ENCODE measurements around the gene OLFML1.
"Not testable (repeated sequence)": the region's sequence is repeated elsewhere in the genome, so short reads cannot be mapped to it uniquely, and the experiment has no call there.

The OLFML1 gene

GRCh38 chr11:7501251-7501650 lies 15.9 kb downstream of the OLFML1 start:
- H3K4me3 ChIP-seq (ENCODE audit: low read length), result no peak overlapping the region
- no peak for DNase-seq (ENCODE audit: low read depth, low spot score)

- H3K4me3 ChIP-seq (ENCODE audit: low read length), result no peak overlapping the region
- no peak for DNase-seq (ENCODE audit: low read depth, low spot score)
Measured at GRCh38 chr11:7501894-7502293, 16.6 kb downstream of the OLFML1 start.

GRCh38 chr11:7506243-7506642 lies 20.9 kb downstream of the OLFML1 start:
- no peak overlapping the region for H3K4me3 ChIP-seq (ENCODE audit: low read length)
- DNase-seq (ENCODE audit: low read depth, low spot score), result no peak

GRCh38 chr11:7508087-7508486 lies 22.8 kb downstream of the OLFML1 start:
- H3K4me3 ChIP-seq (ENCODE audit: low read length), result no peak overlapping the region
- no peak for DNase-seq (ENCODE audit: low read depth, low spot score)

GRCh38 chr11:7509966-7510365 lies 24.7 kb downstream of the OLFML1 start:
- DNase-seq (ENCODE audit: low read depth, low spot score), result no peak
- no peak overlapping the region for H3K4me3 ChIP-seq (ENCODE audit: low read length)

GRCh38 chr11:7511401-7511800 lies 26.1 kb downstream of the OLFML1 start:
- H3K4me3 ChIP-seq (ENCODE audit: low read length), result no peak overlapping the region
- no peak for DNase-seq (ENCODE audit: low read depth, low spot score)

- peak overlapping the region; percentile 67 for H3K4me3 ChIP-seq (ENCODE audit: low read length)
- no peak for DNase-seq (ENCODE audit: low read depth, low spot score)
Measured at GRCh38 chr11:7512525-7513233, 27.4 kb downstream of the OLFML1 start.

GRCh38 chr11:7513234-7514098 lies 28.2 kb downstream of the OLFML1 start, which contains the start of gene PPFIBP2:
Gene PPFIBP2 (plus strand): TSS chr11:7513999. CDS start chr11:7549476, 35,477 bp downstream.
- peak; percentile 37 for DNase-seq (ENCODE audit: low read depth, low spot score)
- H3K4me3 ChIP-seq (ENCODE audit: low read length), result peak within 1 kb of the TSS; percentile 67

- peak overlapping the region; percentile 67 for H3K4me3 ChIP-seq (ENCODE audit: low read length)
- no peak for DNase-seq (ENCODE audit: low read depth, low spot score)
Measured at GRCh38 chr11:7514099-7514591, 28.8 kb downstream of the OLFML1 start.

GRCh38 chr11:7515447-7515886 lies 30.2 kb downstream of the OLFML1 start:
- DNase-seq (ENCODE audit: low read depth, low spot score), result no peak
- H3K4me3 ChIP-seq (ENCODE audit: low read length), result no peak overlapping the region

- DNase-seq (ENCODE audit: low read depth, low spot score), result no peak
- H3K4me3 ChIP-seq (ENCODE audit: low read length), result no peak overlapping the region
Measured at GRCh38 chr11:7516475-7516874, 31.2 kb downstream of the OLFML1 start.

- not testable (repeated sequence) for DNase-seq (ENCODE audit: low read depth, low spot score); H3K4me3 ChIP-seq (ENCODE audit: low read length)
Measured at GRCh38 chr11:7517743-7518142, 32.4 kb downstream of the OLFML1 start.

GRCh38 chr11:7518811-7519562 lies 33.7 kb downstream of the OLFML1 start:
- DNase-seq (ENCODE audit: low read depth, low spot score), result no peak
- H3K4me3 ChIP-seq (ENCODE audit: low read length), result no peak overlapping the region

GRCh38 chr11:7520011-7520942 lies 35.0 kb downstream of the OLFML1 start:
- no peak for DNase-seq (ENCODE audit: low read depth, low spot score)
- H3K4me3 ChIP-seq (ENCODE audit: low read length), result no peak overlapping the region

GRCh38 chr11:7520981-7521487 lies 35.7 kb downstream of the OLFML1 start:
- no peak for DNase-seq (ENCODE audit: low read depth, low spot score)
- H3K4me3 ChIP-seq (ENCODE audit: low read length), result no peak overlapping the region

- H3K4me3 ChIP-seq (ENCODE audit: low read length), result no peak overlapping the region
- no peak for DNase-seq (ENCODE audit: low read depth, low spot score)
Measured at GRCh38 chr11:7522121-7522520, 36.8 kb downstream of the OLFML1 start.

- no peak for DNase-seq (ENCODE audit: low read depth, low spot score)
Measured at GRCh38 chr11:7522546-7522945, 37.2 kb downstream of the OLFML1 start.

More at GRCh38 chr11:7522546-7522945, 37.2 kb downstream of the OLFML1 start:
- H3K4me3 ChIP-seq (ENCODE audit: low read length), result no peak overlapping the region

Measured in Jurkat, Clone E6-1 (cell line).